HFFc6 (cell line): ENCODE data around the gene EFCAB6. TPM values are rescaled to one million over a fixed set of nuclear protein-coding genes. Genes with fewer than 3 reads are reported as not detected.

ENCODE experiments used
- DNase-seq: peaks from one replicate; pipeline ENCODE4 v3.0.0-alpha.2; 2018
- H3K27ac Mint-ChIP-seq: 2 replicates; pipeline ENCODE4 v1.8.0; 2020; ENCODE audit warnings: mild to moderate bottlenecking, mixed read lengths
- H3K27me3 Mint-ChIP-seq: 2 replicates; pipeline ENCODE4 v1.8.0; 2021; ENCODE audit warnings: mild to moderate bottlenecking, moderate library complexity, mixed read lengths; ENCODE audit not compliant: insufficient read depth
- H3K36me3 Mint-ChIP-seq: 2 replicates; pipeline ENCODE4 v1.8.0; 2021; ENCODE audit warnings: low read depth, mixed read lengths
- H3K4me1 Mint-ChIP-seq: 2 replicates; pipeline ENCODE4 v1.8.0; 2020; ENCODE audit warnings: low read depth, mixed read lengths
- H3K4me3 Mint-ChIP-seq: 2 replicates; pipeline ENCODE4 v1.8.0; 2020; ENCODE audit warnings: mild to moderate bottlenecking, moderate library complexity, mixed read lengths
- H3K9me3 Mint-ChIP-seq: 2 replicates; pipeline ENCODE4 v1.8.0; 2020; ENCODE audit warnings: mild to moderate bottlenecking, mixed read lengths
- total RNA-seq, 6 experiments: library from RNA; stranded (reverse); fragmentation: NEBNext Ultra II Directional; extraction: Animal tissue kit (Norgen Biotek cat#: 25700); gene quantifications; 2 replicates in 1 of 6; 3 replicates in 5 of 6; pipeline ENCODE4 v1.2.3, GENCODE V29; 2021
- TF ChIP-seq, protein P1 (sequence below): fragments of 200-600 bp; sonication (generic); IDR thresholded peaks from 2 replicates; pipeline ENCODE4 v1.5.0; 2021; ENCODE audit warnings: antibody characterized with exemption, mild to moderate bottlenecking

EFCAB6 gene
- total RNA-seq, 6 experiments from 2014 or later: 0.33 to 0.95 (median 0.64) TPM

DNA sequence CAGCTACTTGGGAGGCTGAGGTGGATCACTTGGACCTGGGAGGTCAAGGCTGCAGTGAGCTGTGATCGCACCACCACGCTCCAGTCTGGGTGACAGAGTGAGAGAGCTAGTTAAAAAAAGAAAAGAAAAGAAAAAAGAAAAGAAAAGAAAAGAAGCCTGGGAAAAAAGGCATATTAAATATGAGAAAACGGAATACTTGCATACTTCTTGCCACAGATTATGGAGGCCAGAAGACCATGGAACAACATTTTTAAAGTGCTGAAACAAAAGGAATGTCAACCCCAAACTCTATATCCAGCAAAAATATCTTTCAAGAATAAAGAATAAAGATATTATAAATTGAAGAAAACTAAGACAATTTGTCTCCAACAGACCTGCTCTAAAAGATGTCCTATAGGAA is 191.9 kb downstream of the EFCAB6 start:
- no peak overlapping the region for H3K27ac Mint-ChIP-seq

DNA sequence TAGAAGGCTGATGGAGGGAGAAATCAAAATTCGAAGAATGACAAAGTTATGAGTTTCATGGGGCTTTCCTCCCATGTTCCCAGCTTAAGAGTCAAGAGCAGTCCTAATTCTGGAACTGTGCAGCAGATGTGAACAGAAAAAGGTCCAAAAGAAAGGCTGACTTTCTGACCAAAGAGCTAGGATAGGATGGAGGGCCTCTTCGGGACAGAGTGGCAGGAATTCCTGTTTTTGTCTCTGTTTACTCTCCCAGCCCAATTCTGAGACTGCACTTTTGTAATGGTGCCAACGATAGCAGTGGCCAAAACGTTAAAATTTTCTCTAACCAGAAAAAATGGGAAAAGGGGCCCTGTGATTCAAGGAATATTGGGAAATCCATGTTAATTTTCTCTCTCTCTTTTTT is 193.6 kb downstream of the EFCAB6 start:
- peaks cover 26% of the 10 kb centered on the region for H3K36me3 Mint-ChIP-seq
- peaks cover 3% of the 10 kb centered on the region for H3K27me3 Mint-ChIP-seq
- no peak for DNase-seq
- TF ChIP-seq, protein P1, sequence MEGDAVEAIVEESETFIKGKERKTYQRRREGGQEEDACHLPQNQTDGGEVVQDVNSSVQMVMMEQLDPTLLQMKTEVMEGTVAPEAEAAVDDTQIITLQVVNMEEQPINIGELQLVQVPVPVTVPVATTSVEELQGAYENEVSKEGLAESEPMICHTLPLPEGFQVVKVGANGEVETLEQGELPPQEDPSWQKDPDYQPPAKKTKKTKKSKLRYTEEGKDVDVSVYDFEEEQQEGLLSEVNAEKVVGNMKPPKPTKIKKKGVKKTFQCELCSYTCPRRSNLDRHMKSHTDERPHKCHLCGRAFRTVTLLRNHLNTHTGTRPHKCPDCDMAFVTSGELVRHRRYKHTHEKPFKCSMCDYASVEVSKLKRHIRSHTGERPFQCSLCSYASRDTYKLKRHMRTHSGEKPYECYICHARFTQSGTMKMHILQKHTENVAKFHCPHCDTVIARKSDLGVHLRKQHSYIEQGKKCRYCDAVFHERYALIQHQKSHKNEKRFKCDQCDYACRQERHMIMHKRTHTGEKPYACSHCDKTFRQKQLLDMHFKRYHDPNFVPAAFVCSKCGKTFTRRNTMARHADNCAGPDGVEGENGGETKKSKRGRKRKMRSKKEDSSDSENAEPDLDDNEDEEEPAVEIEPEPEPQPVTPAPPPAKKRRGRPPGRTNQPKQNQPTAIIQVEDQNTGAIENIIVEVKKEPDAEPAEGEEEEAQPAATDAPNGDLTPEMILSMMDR: no peak
- peaks cover 73% of the 10 kb centered on the region for H3K9me3 Mint-ChIP-seq
- no peak overlapping the region for H3K4me3 Mint-ChIP-seq
- no peaks in the 10 kb centered on the region for H3K4me1 Mint-ChIP-seq
- no peak overlapping the region for H3K27ac Mint-ChIP-seq

More for the DNA sequence above, 191.9 kb downstream of the EFCAB6 start:
- no peak for DNase-seq
- Mint-ChIP-seq H3K9me3 (peaks cover 76% of the 10 kb centered on the region), H3K27me3 (peaks cover 3% of the 10 kb centered on the region), H3K36me3 (peaks cover 30% of the 10 kb centered on the region), H3K4me1 (no peaks in the 10 kb centered on the region), H3K4me3 (no peak overlapping the region)
- TF ChIP-seq, protein P1: no peak

- Mint-ChIP-seq H3K36me3 (peaks cover 20% of the 10 kb centered on the region), H3K9me3 (peaks cover 71% of the 10 kb centered on the region)
- TF ChIP-seq, protein P1: no peak
These were observed 195.5 kb downstream of the EFCAB6 start for GRCh38 chr22:43616645-43617044.

GRCh38 chr22:43600265-43600664 is 211.8 kb downstream of the EFCAB6 start:
- TF ChIP-seq, protein P1: no peak
- H3K4me3 Mint-ChIP-seq: no peak overlapping the region
- DNase-seq: no peak
- no peaks in the 10 kb centered on the region for H3K4me1 Mint-ChIP-seq
- H3K27ac Mint-ChIP-seq: no peak overlapping the region
- peaks cover 77% of the 10 kb centered on the region for H3K9me3 Mint-ChIP-seq
- peaks cover 23% of the 10 kb centered on the region for H3K36me3 Mint-ChIP-seq
- no peaks in the 10 kb centered on the region for H3K27me3 Mint-ChIP-seq

More at GRCh38 chr22:43616645-43617044, 195.5 kb downstream of the EFCAB6 start:
- no peak for DNase-seq
- Mint-ChIP-seq H3K27ac (no peak overlapping the region), H3K4me1 (no peaks in the 10 kb centered on the region), H3K4me3 (no peak overlapping the region), H3K27me3 (peaks cover 3% of the 10 kb centered on the region)

DNA sequence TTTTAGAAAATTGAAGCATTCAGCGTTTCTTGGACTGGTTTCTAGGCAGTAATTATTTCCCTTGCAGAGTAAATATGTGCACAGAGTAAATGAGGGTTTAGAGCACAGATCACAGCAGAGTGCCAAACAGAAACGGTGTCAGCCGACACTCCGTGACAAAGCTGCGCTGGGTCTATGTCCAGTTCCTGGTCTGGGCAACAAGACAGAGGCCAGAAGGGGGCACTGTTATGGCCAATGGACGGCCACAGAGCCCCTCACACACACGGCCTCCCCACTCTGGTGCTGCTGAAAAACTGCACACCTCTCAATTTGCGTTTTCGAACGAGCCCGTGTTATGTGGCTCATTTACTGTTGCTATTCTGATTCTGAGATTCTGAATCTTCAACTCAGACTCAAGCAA is 219.6 kb downstream of the EFCAB6 start:
- Mint-ChIP-seq H3K27ac (no peak overlapping the region), H3K4me1 (no peaks in the 10 kb centered on the region), H3K9me3 (peaks cover 85% of the 10 kb centered on the region), H3K4me3 (no peak overlapping the region), H3K27me3 (peaks cover 2% of the 10 kb centered on the region; the same call in 1 of the 2 replicates), H3K36me3 (0 out of 2 replicates have a peak, but pooled peaks cover 14% of the 10 kb centered on the region)
- TF ChIP-seq, protein P1: peak; percentile 21; the same call in 1 of the 2 replicates
- DNase-seq: no peak
